Measurements from ENCODE around the gene OGFOD3.
"Not testable (repeated sequence)": the region's sequence is repeated elsewhere in the genome, so short reads cannot be mapped to it uniquely, and the experiment has no call there.

Gene OGFOD3

GRCh38 chr17:82374626-82375331 is 43.6 kb downstream of the OGFOD3 start:
- no peak for DNase-seq (ENCODE audit: low read depth)
- TF ChIP-seq, protein P1, sequence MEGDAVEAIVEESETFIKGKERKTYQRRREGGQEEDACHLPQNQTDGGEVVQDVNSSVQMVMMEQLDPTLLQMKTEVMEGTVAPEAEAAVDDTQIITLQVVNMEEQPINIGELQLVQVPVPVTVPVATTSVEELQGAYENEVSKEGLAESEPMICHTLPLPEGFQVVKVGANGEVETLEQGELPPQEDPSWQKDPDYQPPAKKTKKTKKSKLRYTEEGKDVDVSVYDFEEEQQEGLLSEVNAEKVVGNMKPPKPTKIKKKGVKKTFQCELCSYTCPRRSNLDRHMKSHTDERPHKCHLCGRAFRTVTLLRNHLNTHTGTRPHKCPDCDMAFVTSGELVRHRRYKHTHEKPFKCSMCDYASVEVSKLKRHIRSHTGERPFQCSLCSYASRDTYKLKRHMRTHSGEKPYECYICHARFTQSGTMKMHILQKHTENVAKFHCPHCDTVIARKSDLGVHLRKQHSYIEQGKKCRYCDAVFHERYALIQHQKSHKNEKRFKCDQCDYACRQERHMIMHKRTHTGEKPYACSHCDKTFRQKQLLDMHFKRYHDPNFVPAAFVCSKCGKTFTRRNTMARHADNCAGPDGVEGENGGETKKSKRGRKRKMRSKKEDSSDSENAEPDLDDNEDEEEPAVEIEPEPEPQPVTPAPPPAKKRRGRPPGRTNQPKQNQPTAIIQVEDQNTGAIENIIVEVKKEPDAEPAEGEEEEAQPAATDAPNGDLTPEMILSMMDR (IDR thresholded peaks at IDR 0.05; ENCODE audit: low read depth, low read length, missing control alignments), result no peak
- no peak overlapping the region for H3K4me3 ChIP-seq (ENCODE audit: low read depth, low read length)
- in situ Hi-C loops (cut with HindIII; ENCODE audit: low sequenced_read_pairs), result no loop called here

DNA sequence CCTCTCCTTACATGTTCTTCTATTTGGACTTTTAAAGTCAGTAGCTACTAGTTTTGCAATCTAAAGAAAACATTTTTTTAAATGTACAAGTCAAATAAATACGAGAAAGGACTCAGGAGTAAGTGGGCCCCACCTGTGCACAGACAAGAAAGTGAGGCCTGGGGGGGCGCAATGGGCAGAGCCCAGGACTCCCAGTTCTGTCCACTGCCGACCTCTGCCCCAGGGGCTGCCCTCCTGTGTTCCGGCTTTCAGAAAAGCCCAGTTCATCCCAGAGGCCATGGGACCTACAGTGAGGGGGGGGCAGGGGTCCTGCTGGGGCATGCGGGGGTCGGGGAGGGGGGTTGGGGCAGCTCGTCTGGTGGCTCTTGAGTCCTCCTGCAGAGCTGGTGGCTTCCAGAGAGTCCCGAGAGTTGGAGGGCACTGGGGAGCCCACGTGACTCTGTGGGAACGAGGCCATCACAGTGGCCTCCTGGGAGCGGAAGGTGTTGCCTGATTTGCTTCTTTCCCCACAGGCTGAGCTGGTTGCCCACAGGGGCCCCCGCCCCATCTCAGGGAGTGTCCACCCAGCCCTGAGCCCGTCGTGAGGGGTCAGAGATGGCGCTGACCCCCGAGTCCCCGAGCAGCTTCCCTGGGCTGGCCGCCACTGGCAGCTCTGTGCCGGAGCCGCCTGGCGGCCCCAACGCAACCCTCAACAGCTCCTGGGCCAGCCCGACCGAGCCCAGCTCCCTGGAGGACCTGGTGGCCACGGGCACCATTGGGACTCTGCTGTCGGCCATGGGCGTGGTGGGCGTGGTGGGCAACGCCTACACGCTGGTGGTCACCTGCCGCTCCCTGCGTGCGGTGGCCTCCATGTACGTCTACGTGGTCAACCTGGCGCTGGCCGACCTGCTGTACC is 44.4 kb downstream of the OGFOD3 start:
- in situ Hi-C loops (cut with HindIII; ENCODE audit: low sequenced_read_pairs), result no loop called here
- TF ChIP-seq, protein P1 (IDR thresholded peaks at IDR 0.05; ENCODE audit: low read depth, low read length, missing control alignments), result no peak
- no peak overlapping the region for H3K4me3 ChIP-seq (ENCODE audit: low read depth, low read length)
- no peak for DNase-seq (ENCODE audit: low read depth)

GRCh38 chr17:82373072-82373452 is 45.3 kb downstream of the OGFOD3 start:
- H3K4me3 ChIP-seq (ENCODE audit: low read depth, low read length); in situ Hi-C loops (cut with HindIII; ENCODE audit: low sequenced_read_pairs); DNase-seq (ENCODE audit: low read depth): not testable (repeated sequence)

GRCh38 chr17:82372249-82373071 is 45.9 kb downstream of the OGFOD3 start:
- no peak overlapping the region for H3K4me3 ChIP-seq (ENCODE audit: low read depth, low read length)
- no peak for DNase-seq (ENCODE audit: low read depth)
- TF ChIP-seq, protein P1 (IDR thresholded peaks at IDR 0.05; ENCODE audit: low read depth, low read length, missing control alignments), result no peak
- in situ Hi-C loops (cut with HindIII; ENCODE audit: low sequenced_read_pairs), result no loop called here

- H3K4me3 ChIP-seq (ENCODE audit: low read depth, low read length), result no peak within 1 kb of the TSS
- in situ Hi-C loops (cut with HindIII; ENCODE audit: low sequenced_read_pairs), result no loop called here
- TF ChIP-seq, protein P1 (IDR thresholded peaks at IDR 0.05; ENCODE audit: low read depth, low read length, missing control alignments), result no peak
- no peak for DNase-seq (ENCODE audit: low read depth)
Observed at GRCh38 chr17:82371333-82372248, 46.8 kb downstream of the OGFOD3 start, which contains the start of gene UTS2R. Gene UTS2R, plus strand, starts transcription at chr17:82371765. Its CDS starts 2,560 bp downstream, at chr17:82374325.

- in situ Hi-C loops (cut with HindIII; ENCODE audit: low sequenced_read_pairs), result no loop called here
- TF ChIP-seq, protein P1 (IDR thresholded peaks at IDR 0.05; ENCODE audit: low read depth, low read length, missing control alignments), result no peak
- DNase-seq (ENCODE audit: low read depth), result no peak
- no peak overlapping the region for H3K4me3 ChIP-seq (ENCODE audit: low read depth, low read length)
Observed at GRCh38 chr17:82370471-82371332, 47.7 kb downstream of the OGFOD3 start.
